RWPE1 (cell line): ENCODE results near the gene NRXN3.

Source experiments
- CTCF ChIA-PET: fragments of 350-600 bp; sonication (Branson Sonifier 250); formaldehyde crosslinking; extraction: SDS; loops from one replicate; lab custom pipeline; 2021; lab: Yijun Ruan, JAX
- POLR2A ChIA-PET: fragments of 400-600 bp; formaldehyde crosslinking; extraction: SDS; loops from one replicate; lab custom pipeline; 2020; ENCODE audit warnings: antibody characterized with exemption; ENCODE audit not compliant: low non-redundant PET; lab: Yijun Ruan, JAX
- DNase-seq: peaks from one replicate; pipeline ENCODE4 v3.0.0; 2012; ENCODE audit warnings: low spot score
- H3K27ac ChIP-seq: fragments of 450-650 bp; 2 replicates; pipeline ENCODE4 v1.5.1; 2017
- TF ChIP-seq, protein P1 (sequence below): fragments of 450-650 bp; conservative IDR thresholded peaks from 2 replicates; pipeline ENCODE4 v1.5.1; 2017; ENCODE audit warnings: low read depth, mild to moderate bottlenecking

Gene NRXN3

DNA sequence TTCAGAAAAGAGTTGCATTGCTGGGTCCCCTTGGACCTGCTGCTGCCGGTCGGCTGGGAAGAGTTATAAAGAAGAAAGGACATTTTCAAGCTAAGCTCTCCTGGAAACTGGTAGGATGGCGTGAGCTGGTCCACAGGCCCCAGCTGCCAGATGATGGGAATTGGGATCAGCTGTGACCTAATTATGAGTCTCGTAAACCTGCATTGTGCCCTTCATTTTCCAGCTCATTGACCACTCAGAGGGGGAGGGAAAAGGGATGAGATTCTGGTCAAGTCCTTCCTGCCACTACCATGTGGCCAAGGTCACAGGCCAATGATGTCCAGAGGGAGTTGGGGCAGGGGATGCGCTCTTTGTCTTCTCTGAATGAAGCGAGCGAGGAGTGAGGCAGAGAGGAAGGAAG is 320.9 kb downstream of the NRXN3 start:
- POLR2A ChIA-PET: no interaction called here
- DNase-seq: no peak
- TF ChIP-seq, protein P1, sequence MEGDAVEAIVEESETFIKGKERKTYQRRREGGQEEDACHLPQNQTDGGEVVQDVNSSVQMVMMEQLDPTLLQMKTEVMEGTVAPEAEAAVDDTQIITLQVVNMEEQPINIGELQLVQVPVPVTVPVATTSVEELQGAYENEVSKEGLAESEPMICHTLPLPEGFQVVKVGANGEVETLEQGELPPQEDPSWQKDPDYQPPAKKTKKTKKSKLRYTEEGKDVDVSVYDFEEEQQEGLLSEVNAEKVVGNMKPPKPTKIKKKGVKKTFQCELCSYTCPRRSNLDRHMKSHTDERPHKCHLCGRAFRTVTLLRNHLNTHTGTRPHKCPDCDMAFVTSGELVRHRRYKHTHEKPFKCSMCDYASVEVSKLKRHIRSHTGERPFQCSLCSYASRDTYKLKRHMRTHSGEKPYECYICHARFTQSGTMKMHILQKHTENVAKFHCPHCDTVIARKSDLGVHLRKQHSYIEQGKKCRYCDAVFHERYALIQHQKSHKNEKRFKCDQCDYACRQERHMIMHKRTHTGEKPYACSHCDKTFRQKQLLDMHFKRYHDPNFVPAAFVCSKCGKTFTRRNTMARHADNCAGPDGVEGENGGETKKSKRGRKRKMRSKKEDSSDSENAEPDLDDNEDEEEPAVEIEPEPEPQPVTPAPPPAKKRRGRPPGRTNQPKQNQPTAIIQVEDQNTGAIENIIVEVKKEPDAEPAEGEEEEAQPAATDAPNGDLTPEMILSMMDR: no peak
- no peak overlapping the region for H3K27ac ChIP-seq
- CTCF ChIA-PET: interaction anchor here (0.6 kb wide), 1 partner anchor 463 kb away, joined by 5 read pairs; no protein-coding TSS in a partner anchor

- CTCF ChIA-PET: no interaction called here
- no peak for DNase-seq
- POLR2A ChIA-PET: no interaction called here
- H3K27ac ChIP-seq: no peak overlapping the region
- TF ChIP-seq, protein P1: no peak
These were observed 328.0 kb downstream of the NRXN3 start for GRCh38 chr14:78498062-78498595.

DNA sequence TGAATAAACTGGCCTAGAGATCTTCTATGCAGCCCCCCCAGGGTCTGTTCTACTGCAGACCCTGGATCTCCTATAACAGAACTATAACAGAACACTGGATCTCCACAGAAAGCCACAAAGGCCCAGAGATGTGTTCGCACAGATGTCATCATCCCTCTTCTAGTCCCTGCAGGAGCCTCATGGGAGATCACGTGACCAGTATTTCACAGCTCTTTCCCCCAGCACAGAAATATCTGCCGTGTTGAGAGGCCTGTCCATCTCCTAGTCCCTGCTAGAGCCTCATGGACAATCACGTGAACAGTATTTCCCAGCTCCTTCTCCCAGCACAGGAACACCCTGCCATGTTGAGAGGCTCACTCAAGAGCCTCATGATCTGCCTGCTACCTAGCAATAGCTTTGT is 331.7 kb downstream of the NRXN3 start:
- TF ChIP-seq, protein P1: no peak
- CTCF ChIA-PET: interaction anchor here (0.6 to 1.4 kb wide), 2 partner anchors 64 to 78 kb away, joined by 3 to 4 read pairs; no protein-coding TSS in a partner anchor
- H3K27ac ChIP-seq: no peak overlapping the region
- POLR2A ChIA-PET: no interaction called here
- DNase-seq: no peak

DNA sequence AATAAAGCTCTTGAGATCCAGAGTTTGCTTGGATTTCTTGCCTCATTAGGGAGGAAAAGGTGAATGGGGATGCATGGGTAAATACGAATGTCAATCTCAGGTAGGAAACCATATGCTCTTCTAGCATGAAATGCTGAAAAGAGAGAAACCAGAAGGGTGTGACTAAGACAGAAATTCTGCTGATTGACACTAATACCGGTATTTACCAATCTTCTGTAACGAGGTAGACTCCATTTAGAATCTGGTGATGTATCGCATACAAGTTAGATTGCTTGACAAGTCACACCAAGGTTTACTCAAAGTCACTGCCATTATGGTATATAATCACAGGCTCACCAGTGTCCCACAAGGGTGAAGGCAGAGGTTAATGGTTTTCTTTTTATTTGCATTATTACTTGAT is 337.9 kb downstream of the NRXN3 start:
- ChIA-PET CTCF (interaction anchor here (0.5 to 0.7 kb wide), 2 partner anchors 9 to 59 kb away, joined by 3 to 4 read pairs; no protein-coding TSS in a partner anchor), POLR2A (no interaction called here)
- TF ChIP-seq, protein P1: no peak
- no peak for DNase-seq
- no peak overlapping the region for H3K27ac ChIP-seq

DNA sequence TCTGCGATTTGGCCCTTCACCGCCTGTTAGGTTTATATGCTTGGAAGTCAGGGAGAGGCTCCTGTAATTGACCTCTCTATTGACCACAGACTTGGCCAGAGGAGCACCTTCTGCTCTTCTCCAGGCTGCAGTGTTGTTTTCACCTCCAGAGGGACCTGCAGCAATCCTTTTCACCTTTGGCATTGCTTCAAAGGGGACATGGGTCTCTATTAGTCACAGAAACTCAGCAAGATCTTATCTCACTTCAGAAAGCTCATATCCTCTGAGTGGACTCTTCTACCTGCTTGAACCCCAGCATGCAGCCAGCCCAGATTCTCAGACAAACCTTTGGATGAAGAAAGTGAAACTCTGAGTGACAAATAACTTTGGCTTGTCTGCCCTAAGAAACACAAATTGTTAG is 339.3 kb downstream of the NRXN3 start:
- ChIA-PET CTCF (no interaction called here), POLR2A (no interaction called here)
- no peak for DNase-seq
- H3K27ac ChIP-seq: no peak overlapping the region
- TF ChIP-seq, protein P1: no peak

- POLR2A ChIA-PET: no interaction called here
- CTCF ChIA-PET: no interaction called here
- H3K27ac ChIP-seq: no peak overlapping the region
These were observed 341.8 kb downstream of the NRXN3 start for GRCh38 chr14:78512021-78512420.

More at GRCh38 chr14:78512021-78512420, 341.8 kb downstream of the NRXN3 start:
- TF ChIP-seq, protein P1: no peak
- no peak for DNase-seq
